Astrocyte (in vitro differentiated cells and primary cell): ENCODE data around the gene MYRIP.

ENCODE experiments used
- EZH2 ChIP-seq: IDR thresholded peaks from 2 replicates; pipeline ENCODE4 v1.6.1; 2012; ENCODE audit warnings: mild to moderate bottlenecking, low read length, inconsistent platforms; ENCODE audit not compliant: insufficient read depth
- TF ChIP-seq, protein P1 (sequence below): IDR thresholded peaks from 2 replicates; pipeline ENCODE4 v1.5.1; 2011; ENCODE audit warnings: low read depth, mild to moderate bottlenecking, inconsistent platforms, low read length, moderate library complexity; ENCODE audit not compliant: insufficient read depth

- TF ChIP-seq, protein P1, sequence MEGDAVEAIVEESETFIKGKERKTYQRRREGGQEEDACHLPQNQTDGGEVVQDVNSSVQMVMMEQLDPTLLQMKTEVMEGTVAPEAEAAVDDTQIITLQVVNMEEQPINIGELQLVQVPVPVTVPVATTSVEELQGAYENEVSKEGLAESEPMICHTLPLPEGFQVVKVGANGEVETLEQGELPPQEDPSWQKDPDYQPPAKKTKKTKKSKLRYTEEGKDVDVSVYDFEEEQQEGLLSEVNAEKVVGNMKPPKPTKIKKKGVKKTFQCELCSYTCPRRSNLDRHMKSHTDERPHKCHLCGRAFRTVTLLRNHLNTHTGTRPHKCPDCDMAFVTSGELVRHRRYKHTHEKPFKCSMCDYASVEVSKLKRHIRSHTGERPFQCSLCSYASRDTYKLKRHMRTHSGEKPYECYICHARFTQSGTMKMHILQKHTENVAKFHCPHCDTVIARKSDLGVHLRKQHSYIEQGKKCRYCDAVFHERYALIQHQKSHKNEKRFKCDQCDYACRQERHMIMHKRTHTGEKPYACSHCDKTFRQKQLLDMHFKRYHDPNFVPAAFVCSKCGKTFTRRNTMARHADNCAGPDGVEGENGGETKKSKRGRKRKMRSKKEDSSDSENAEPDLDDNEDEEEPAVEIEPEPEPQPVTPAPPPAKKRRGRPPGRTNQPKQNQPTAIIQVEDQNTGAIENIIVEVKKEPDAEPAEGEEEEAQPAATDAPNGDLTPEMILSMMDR, result no peak
- TF ChIP-seq EZH2, result no peak
Measured at GRCh38 chr3:39982665-39983357, 173.4 kb downstream of the MYRIP start.
